ENCODE data around the gene IFRD1. TPM values are rescaled to one million over a fixed set of nuclear protein-coding genes. Genes with fewer than 3 reads are reported as not detected.

IFRD1 gene
- total and polyA plus RNA-seq, 2 donors (not counting 3 experiments of a cell fraction or from before 2014, with no cell fraction given) = 16.8 to 43.3 TPM

GRCh38 chr7:112462236-112462635, 12.0 kb downstream of the IFRD1 start:
- H3K9ac ChIP-seq (replicated peaks; ENCODE audit: extremely low read depth, insufficient read depth, low read length) = no peak overlapping the region
- FAIRE-seq (no peak), DNase-seq (ENCODE audit: low read depth, low spot score) (peak; percentile 74)
- H3K79me2 ChIP-seq (ENCODE audit: control insufficient read depth, insufficient read depth, low read length) = peaks cover 17% of the 10 kb centered on the region
- no peak overlapping the region for H3K27ac ChIP-seq (ENCODE audit: insufficient read depth, low read depth, low read length)
- no peaks in the 10 kb centered on the region for H3K9me3 ChIP-seq (replicated peaks; ENCODE audit: control insufficient read depth, insufficient read depth, low read length)
- no peak overlapping the region for H3K4me3 ChIP-seq (replicated peaks in 1 of 3; ENCODE audit: insufficient read depth in 1 of 3, low read depth in 1 of 3, low read length in 3 of 3)
- no peak overlapping the region for H3K4me2 ChIP-seq (ENCODE audit: insufficient read depth, low read length)
- intact Hi-C loops (cut with micrococcal nuclease) (no loop called here), dilution Hi-C loops (cut with MboI; ENCODE audit: extremely low pct_ligation_motif_present, low sequenced_read_pairs) (no loop called here)
- peaks cover 3% of the 10 kb centered on the region for H4K20me1 ChIP-seq (replicated peaks; ENCODE audit: control insufficient read depth, extremely low read depth, insufficient read depth, low read length)
- H2AFZ ChIP-seq (ENCODE audit: low read depth, low read length) = no peak overlapping the region
- H3K9me1 ChIP-seq (replicated peaks; ENCODE audit: control insufficient read depth, extremely low read depth, insufficient read depth, low read length) = no peaks in the 10 kb centered on the region
- H3K27me3 ChIP-seq (ENCODE audit: control insufficient read depth in 2 of 2, insufficient read depth in 2 of 2, low read length in 2 of 2) = no peaks in the 10 kb centered on the region
- TF ChIP-seq EZH2 (IDR thresholded peaks at IDR 0.05; ENCODE audit: borderline replicate concordance, low read depth, low read length, severe bottlenecking) (no peak), CTCF (IDR thresholded peaks at IDR 0.05; ENCODE audit: extremely low read depth in 1 of 2, insufficient read depth in 1 of 2, low read depth in 1 of 2, low read length in 2 of 2) (no peak), MYC (IDR thresholded peaks at IDR 0.05; ENCODE audit: low read depth, low read length) (no peak), JUN (IDR thresholded peaks at IDR 0.05; ENCODE audit: borderline replicate concordance, insufficient read depth, insufficient read length, low read depth) (no peak), FOS (IDR thresholded peaks at IDR 0.05; ENCODE audit: borderline replicate concordance, insufficient read depth, low read length) (no peak), GATA2 (IDR thresholded peaks at IDR 0.05; ENCODE audit: insufficient read depth, insufficient read length, low read depth, low read length) (no peak), MAX (IDR thresholded peaks at IDR 0.05; ENCODE audit: insufficient read depth, insufficient read length) (no peak), POLR2A (IDR thresholded peaks at IDR 0.05; ENCODE audit: low read depth, low read length) (no peak), POLR2AphosphoS5 (IDR thresholded peaks at IDR 0.05; ENCODE audit: insufficient read depth, low read depth, low read length) (no peak)
- POLR2A ChIA-PET = interaction anchor here (4.7 kb wide), 1 partner anchor 12 kb away, joined by 31 read pairs; the partner anchor contains the start of gene IFRD1
- peaks cover 5 to 50% of the 10 kb centered on the region in 2 experiments for H3K36me3 ChIP-seq (ENCODE audit: control insufficient read depth in 2 of 2, extremely low read depth in 1 of 2, insufficient read depth in 2 of 2, low read length in 2 of 2)
- no TSS peak for BruUV-seq (replicated peaks)
- CTCF ChIA-PET = interaction anchor here (0.9 to 2.0 kb wide), 4 partner anchors 9 to 18 kb away, joined by 3 to 8 read pairs (median 4); partner anchors contain the start of gene LSMEM1
- no peaks in the 10 kb centered on the region for H3K4me1 ChIP-seq (ENCODE audit: control insufficient read depth, extremely low read depth, insufficient read depth, low read length)
